Progenitor cell of endocrine pancreas (in vitro differentiated cells): ENCODE measurements around the gene HTT-AS. TPM values are rescaled to one million over a fixed set of nuclear protein-coding genes. Genes with fewer than 3 reads are reported as not detected.

ENCODE experiments used
- DNase-seq: peaks from one replicate; pipeline ENCODE4 v3.0.0; 2021; ENCODE audit warnings: low spot score; ENCODE audit not compliant: unreplicated experiment
- H3K27ac Mint-ChIP-seq: 2 replicates; pipeline ENCODE4 v1.8.0; 2021; ENCODE audit warnings: mild to moderate bottlenecking, moderate library complexity, mixed read lengths
- H3K27me3 Mint-ChIP-seq: 2 replicates; pipeline ENCODE4 v1.8.0; 2021; ENCODE audit warnings: mixed read lengths
- H3K36me3 Mint-ChIP-seq: 2 replicates; pipeline ENCODE4 v1.8.0; 2022; ENCODE audit warnings: mixed read lengths; ENCODE audit not compliant: insufficient read depth
- H3K4me1 Mint-ChIP-seq: 2 replicates; pipeline ENCODE4 v1.8.0; 2021; ENCODE audit warnings: low read depth, mixed read lengths
- H3K4me3 Mint-ChIP-seq: 2 replicates; pipeline ENCODE4 v1.8.0; 2021; ENCODE audit warnings: low read depth, mild to moderate bottlenecking, moderate library complexity, mixed read lengths
- H3K9me3 Mint-ChIP-seq: 2 replicates; pipeline ENCODE4 v1.8.0; 2021; ENCODE audit warnings: low read depth, mixed read lengths
- CTCF ChIP-seq: fragments of 200-600 bp; sonication (generic); IDR thresholded peaks from one replicate; pipeline ENCODE4 v1.5.0; 2021; ENCODE audit warnings: antibody characterized with exemption, mild to moderate bottlenecking; ENCODE audit not compliant: unreplicated experiment
- total RNA-seq: library from RNA; stranded (reverse); gene quantifications from 2 replicates; pipeline ENCODE4 v1.2.1, GENCODE V29; 2021

The HTT-AS gene
- total RNA-seq, 1 donor from 2014 or later, result not detected

GRCh38 chr4:3119464-3119863, 45.1 kb upstream of the HTT-AS start:
- TF ChIP-seq CTCF, result no peak
- Mint-ChIP-seq H3K9me3 (no peaks in the 10 kb centered on the region), H3K36me3 (peaks cover 19% of the 10 kb centered on the region), H3K27ac (no peak overlapping the region), H3K4me3 (no peak overlapping the region), H3K27me3 (no peaks in the 10 kb centered on the region), H3K4me1 (peaks cover 3% of the 10 kb centered on the region)
- DNase-seq, result no peak

GRCh38 chr4:3118312-3118711, 44.0 kb upstream of the HTT-AS start:
- Mint-ChIP-seq H3K4me1 (peaks cover 3% of the 10 kb centered on the region), H3K27me3 (no peaks in the 10 kb centered on the region), H3K4me3 (no peak overlapping the region), H3K36me3 (peaks cover 23% of the 10 kb centered on the region), H3K27ac (no peak overlapping the region), H3K9me3 (no peaks in the 10 kb centered on the region)
- no peak for TF ChIP-seq CTCF
- DNase-seq, result no peak

GRCh38 chr4:3116955-3117354, 42.6 kb upstream of the HTT-AS start:
- no peak for TF ChIP-seq CTCF
- Mint-ChIP-seq H3K9me3 (no peaks in the 10 kb centered on the region), H3K36me3 (peaks cover 29% of the 10 kb centered on the region), H3K4me1 (peaks cover 3% of the 10 kb centered on the region), H3K27me3 (no peaks in the 10 kb centered on the region), H3K4me3 (no peak overlapping the region), H3K27ac (no peak overlapping the region)
- DNase-seq, result no peak

- no peaks in the 10 kb centered on the region for H3K9me3 Mint-ChIP-seq
- H3K4me1 Mint-ChIP-seq, result peaks cover 7% of the 10 kb centered on the region
- no peak overlapping the region for H3K4me3 Mint-ChIP-seq
- peak overlapping the region; percentile 52 for H3K27ac Mint-ChIP-seq
- no peaks in the 10 kb centered on the region for H3K27me3 Mint-ChIP-seq
- no peak for DNase-seq
- no peak for TF ChIP-seq CTCF
- peaks cover 38% of the 10 kb centered on the region for H3K36me3 Mint-ChIP-seq
Observed at GRCh38 chr4:3115637-3116270, 41.4 kb upstream of the HTT-AS start.

GRCh38 chr4:3114377-3114776, 40.0 kb upstream of the HTT-AS start:
- Mint-ChIP-seq H3K4me3 (no peak overlapping the region), H3K27me3 (no peaks in the 10 kb centered on the region), H3K9me3 (no peaks in the 10 kb centered on the region), H3K27ac (no peak overlapping the region), H3K4me1 (peaks cover 7% of the 10 kb centered on the region), H3K36me3 (peaks cover 44% of the 10 kb centered on the region)
- DNase-seq, result no peak
- no peak for TF ChIP-seq CTCF
